Calu3 (cell line): ENCODE data around the gene CACNA2D3. TPM values are rescaled to one million over a fixed set of nuclear protein-coding genes. Genes with fewer than 3 reads are reported as not detected.

Experiments
- BruUV-seq: library from RNA; stranded (reverse); fragments of 400-500 nt; replicated peaks from 2 replicates; lab custom pipeline; 2021; lab: Mats Ljungman, UMichigan
- CTCF ChIA-PET: fragments of 300-600 bp; sonication (Branson Sonifier 250); formaldehyde crosslinking; loops from one replicate; lab custom pipeline; 2022; ENCODE audit warnings: antibody characterized with exemption; lab: Charles Lee
- DNase-seq: peaks from one replicate; pipeline ENCODE4 v3.0.0; 2022
- H3K27ac Mint-ChIP-seq: one replicate; pipeline ENCODE4 v1.8.0; 2022; ENCODE audit warnings: mixed read lengths; ENCODE audit not compliant: unreplicated experiment
- H3K27me3 Mint-ChIP-seq: one replicate; pipeline ENCODE4 v1.8.0; 2022; ENCODE audit warnings: mixed read lengths; ENCODE audit not compliant: unreplicated experiment
- H3K36me3 Mint-ChIP-seq: one replicate; pipeline ENCODE4 v1.8.0; 2022; ENCODE audit warnings: mild to moderate bottlenecking, moderate library complexity, mixed read lengths; ENCODE audit not compliant: insufficient read depth, unreplicated experiment
- H3K4me1 Mint-ChIP-seq: one replicate; pipeline ENCODE4 v1.8.0; 2022; ENCODE audit warnings: mild to moderate bottlenecking, low read depth, mixed read lengths; ENCODE audit not compliant: unreplicated experiment
- H3K4me3 Mint-ChIP-seq: one replicate; pipeline ENCODE4 v1.8.0; 2022; ENCODE audit warnings: mild to moderate bottlenecking, low read depth, moderate library complexity, mixed read lengths; ENCODE audit not compliant: unreplicated experiment
- H3K9me3 Mint-ChIP-seq: one replicate; pipeline ENCODE4 v1.8.0; 2022; ENCODE audit warnings: low read depth, mixed read lengths; ENCODE audit not compliant: unreplicated experiment
- CTCF ChIP-seq: fragments of 200-600 bp; IDR thresholded peaks from one replicate; pipeline ENCODE4 v1.8.0; 2022; ENCODE audit warnings: antibody characterized with exemption; ENCODE audit not compliant: unreplicated experiment
- intact Hi-C: fragments of 100-400 bp; cut with micrococcal nuclease; formaldehyde crosslinking; loops from one replicate; pipeline ENCODE4 v1.10.0; 2022; ENCODE audit not compliant: unreplicated experiment
- total RNA-seq: library from RNA; stranded (reverse); gene quantifications from 2 replicates; pipeline ENCODE4 v1.2.3, GENCODE V29; 2022

CACNA2D3 gene
- total RNA-seq, 1 experiment from 2014 or later: not detected

GRCh38 chr3:54549607-54550220, 427.4 kb downstream of the CACNA2D3 start:
- Mint-ChIP-seq H3K9me3 (peaks cover 5% of the 10 kb centered on the region), H3K4me1 (no peaks in the 10 kb centered on the region), H3K36me3 (no peaks in the 10 kb centered on the region), H3K27ac (no peak overlapping the region), H3K27me3 (no peaks in the 10 kb centered on the region), H3K4me3 (no peak overlapping the region)
- BruUV-seq: no TSS peak
- no peak for TF ChIP-seq CTCF
- CTCF ChIA-PET: no interaction called here
- intact Hi-C loops: no loop called here
- no peak for DNase-seq

- no peak for DNase-seq
- Mint-ChIP-seq H3K27me3 (no peaks in the 10 kb centered on the region), H3K36me3 (no peaks in the 10 kb centered on the region), H3K4me3 (no peak overlapping the region), H3K27ac (no peak overlapping the region), H3K4me1 (no peaks in the 10 kb centered on the region), H3K9me3 (peaks cover 5% of the 10 kb centered on the region)
- CTCF ChIA-PET: no interaction called here
- TF ChIP-seq CTCF: no peak
- BruUV-seq: no TSS peak
- intact Hi-C loops: no loop called here
Measured at GRCh38 chr3:54550221-54550977, 428.0 kb downstream of the CACNA2D3 start.

- H3K4me3 Mint-ChIP-seq: no peak overlapping the region
- no TSS peak for BruUV-seq
- no peak overlapping the region for H3K27ac Mint-ChIP-seq
Measured at GRCh38 chr3:54556630-54557029, 434.3 kb downstream of the CACNA2D3 start.

More at GRCh38 chr3:54556630-54557029, 434.3 kb downstream of the CACNA2D3 start:
- no peak for DNase-seq
- H3K9me3 Mint-ChIP-seq: peaks cover 9% of the 10 kb centered on the region
- H3K27me3 Mint-ChIP-seq: no peaks in the 10 kb centered on the region
- TF ChIP-seq CTCF: no peak
- H3K36me3 Mint-ChIP-seq: no peaks in the 10 kb centered on the region
- intact Hi-C loops: no loop called here
- CTCF ChIA-PET: no interaction called here
- no peaks in the 10 kb centered on the region for H3K4me1 Mint-ChIP-seq
